Fibroblast of lung (primary cell): Measurements from ENCODE around the gene KEAP1.

Experiments
- CTCF ChIP-seq, 2 donors: IDR thresholded peaks in 1 of 2; conservative IDR thresholded peaks in 1 of 2; 1 replicate in 1 of 2; 2 replicates in 1 of 2; pipeline ENCODE4 v1.5.1; 2011 to 2012; ENCODE audit warnings: low read length in 2 of 2, control low read depth in 1 of 2, inconsistent platforms in 1 of 2, low read depth in 1 of 2, mild to moderate bottlenecking in 1 of 2
- EZH2 ChIP-seq: IDR thresholded peaks from 2 replicates; pipeline ENCODE4 v1.5.1; 2012; ENCODE audit warnings: low read length, control low read depth, mild to moderate bottlenecking; ENCODE audit errors: missing control alignments

- TF ChIP-seq CTCF (conservative IDR thresholded peaks at IDR 0.05 in 1 of 2, IDR thresholded peaks at IDR 0.05 in 1 of 2; ENCODE audit: low read depth in 1 of 2, low read length in 2 of 2): no peak
- no peak for TF ChIP-seq EZH2
Observed at GRCh38 chr19:10474962-10475451, 28.1 kb downstream of the KEAP1 start.
